Measurements from ENCODE around the gene NMNAT1.
"Not testable (repeated sequence)": the region's sequence is repeated elsewhere in the genome, so short reads cannot be mapped to it uniquely, and the experiment has no call there.

NMNAT1 gene

GRCh38 chr1:9942939-9943788 lies at the start of gene NMNAT1, which contains the start of gene LZIC:
TSS of gene NMNAT1 (plus strand) at chr1:9943475. CDS start at chr1:9972074, 28,599 bp downstream.
TSS of gene LZIC (minus strand) at chr1:9943391. CDS start at chr1:9936619, 6,772 bp downstream.
- peak; percentile 64 to 94 (median 87) for DNase-seq

- no peak for DNase-seq
Measured at GRCh38 chr1:9894115-9894514, 49.2 kb upstream of the NMNAT1 start.

GRCh38 chr1:9900142-9901043 lies 42.9 kb upstream of the NMNAT1 start:
- DNase-seq, result peak in 39 of 56 donors; percentile 16 to 72 (median 41)

GRCh38 chr1:9901148-9902059 lies 41.9 kb upstream of the NMNAT1 start:
- peak in 3 of 56 donors; percentile 8 to 37 (median 18) for DNase-seq

GRCh38 chr1:9902060-9902452 lies 41.2 kb upstream of the NMNAT1 start:
- peak in 3 of 56 donors; percentile 21 to 36 (median 24) for DNase-seq

- DNase-seq, result no peak
Measured at GRCh38 chr1:9903801-9904527, 39.3 kb upstream of the NMNAT1 start.

- no peak for DNase-seq
Measured at GRCh38 chr1:9904596-9904995, 38.7 kb upstream of the NMNAT1 start.

- no peak for DNase-seq
Measured at GRCh38 chr1:9905010-9905409, 38.3 kb upstream of the NMNAT1 start.

GRCh38 chr1:9906466-9906865 lies 36.8 kb upstream of the NMNAT1 start:
- no peak for DNase-seq

- DNase-seq, result no peak
Measured at GRCh38 chr1:9907441-9907840, 35.8 kb upstream of the NMNAT1 start.

- no peak for DNase-seq
Measured at GRCh38 chr1:9908871-9909233, 34.4 kb upstream of the NMNAT1 start.

GRCh38 chr1:9909234-9910046 lies 33.8 kb upstream of the NMNAT1 start:
- peak in 6 of 56 donors; percentile 11 to 28 (median 25) for DNase-seq

GRCh38 chr1:9910076-9910422 lies 33.2 kb upstream of the NMNAT1 start, which contains the start of gene CTNNBIP1:
TSS of gene CTNNBIP1 (minus strand) at chr1:9910269. CDS start at chr1:9872064, 38,205 bp downstream.
- no peak for DNase-seq

GRCh38 chr1:9910423-9911178 lies 32.7 kb upstream of the NMNAT1 start:
- peak; percentile 80 to 100 (median 99) for DNase-seq

GRCh38 chr1:9912264-9912936 lies 30.9 kb upstream of the NMNAT1 start:
- no peak for DNase-seq

GRCh38 chr1:9914610-9914937 lies 28.7 kb upstream of the NMNAT1 start:
- DNase-seq, result no peak

GRCh38 chr1:9916452-9916851 lies 26.8 kb upstream of the NMNAT1 start:
- DNase-seq, result no peak

GRCh38 chr1:9917495-9917894 lies 25.8 kb upstream of the NMNAT1 start:
- DNase-seq, result not testable (repeated sequence)
